Measurements from ENCODE around the gene CELF2. TPM values are rescaled to one million over a fixed set of nuclear protein-coding genes. Genes with fewer than 3 reads are reported as not detected.

Gene CELF2
- total RNA-seq, 1 experiment from 2014 or later = 28.7 TPM

DNA sequence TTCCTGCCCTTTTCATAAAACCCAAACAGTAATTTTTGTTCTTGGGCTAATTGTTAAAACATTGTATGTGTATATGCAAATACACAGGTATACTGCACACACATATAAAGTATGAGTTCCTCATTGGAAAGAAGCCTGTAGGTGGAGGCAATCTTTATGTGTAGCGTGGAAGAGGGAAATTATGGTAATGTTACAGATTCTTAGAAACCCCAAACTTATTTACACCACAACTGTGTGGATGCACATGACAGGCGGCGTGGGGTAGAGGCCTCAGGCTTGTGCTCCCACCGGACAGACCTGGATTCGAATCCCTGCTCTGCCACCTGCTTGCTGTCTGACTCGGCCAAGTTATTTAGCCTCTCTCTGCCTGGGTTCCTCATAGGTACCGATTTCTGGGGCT is 223.0 kb downstream of the CELF2 start:
- Histone ChIP-seq H3K27ac (ENCODE audit: insufficient read length, low read depth, low read length) (no peak overlapping the region), H2BK20ac (ENCODE audit: low read depth, low read length, poor library complexity, severe bottlenecking) (no peak overlapping the region), H3K56ac (ENCODE audit: insufficient read length, low read depth, low read length) (no peak overlapping the region), H2AFZ (ENCODE audit: low read length) (no peak overlapping the region), H2BK5ac (ENCODE audit: insufficient read length, low read length) (no peak overlapping the region), H3K4me1 (ENCODE audit: insufficient read depth, low read length) (no peaks in the 10 kb centered on the region), H2BK15ac (ENCODE audit: low read depth, low read length) (no peak overlapping the region), H3K14ac (ENCODE audit: insufficient read depth, low read length) (no peak overlapping the region), H3K27me3 (ENCODE audit: insufficient read depth, low read length) (no peaks in the 10 kb centered on the region), H3K79me1 (ENCODE audit: insufficient read depth, low read depth, low read length, poor library complexity, severe bottlenecking) (no peaks in the 10 kb centered on the region), H3K23ac (ENCODE audit: insufficient read length, low read depth, low read length) (no peak overlapping the region), H3K9ac (ENCODE audit: extremely low read depth, insufficient read length, low read length) (no peak overlapping the region), H2BK120ac (ENCODE audit: low read depth, low read length, poor library complexity, severe bottlenecking) (no peak overlapping the region), H3K4me2 (ENCODE audit: insufficient read depth, insufficient read length, low read length) (no peak overlapping the region), H3K9me3 (ENCODE audit: control insufficient read depth, low read depth, low read length) (no peaks in the 10 kb centered on the region), H3K23me2 (ENCODE audit: insufficient read length, low read depth, low read length, poor library complexity, severe bottlenecking) (peaks cover 4% of the 10 kb centered on the region), H3K79me2 (ENCODE audit: insufficient read depth, low read length) (no peaks in the 10 kb centered on the region), H3K18ac (ENCODE audit: insufficient read length, low read depth, low read length) (no peak overlapping the region), H4K91ac (ENCODE audit: insufficient read length, low read depth, low read length) (no peak overlapping the region), H4K8ac (replicated peaks; ENCODE audit: insufficient read length, low read depth, low read length) (no peak overlapping the region), H3K4ac (ENCODE audit: low read depth, low read length) (no peak overlapping the region), H4K20me1 (ENCODE audit: control insufficient read depth, insufficient read depth, insufficient read length) (no peaks in the 10 kb centered on the region), H2BK12ac (ENCODE audit: insufficient read length, low read depth, low read length) (no peak overlapping the region), H3T11ph (ENCODE audit: low read length) (no peak overlapping the region), H2AK5ac (ENCODE audit: insufficient read length, low read length) (no peak overlapping the region), H4K5ac (ENCODE audit: insufficient read length, low read depth, low read length) (no peak overlapping the region)
- TF ChIP-seq, protein P1, sequence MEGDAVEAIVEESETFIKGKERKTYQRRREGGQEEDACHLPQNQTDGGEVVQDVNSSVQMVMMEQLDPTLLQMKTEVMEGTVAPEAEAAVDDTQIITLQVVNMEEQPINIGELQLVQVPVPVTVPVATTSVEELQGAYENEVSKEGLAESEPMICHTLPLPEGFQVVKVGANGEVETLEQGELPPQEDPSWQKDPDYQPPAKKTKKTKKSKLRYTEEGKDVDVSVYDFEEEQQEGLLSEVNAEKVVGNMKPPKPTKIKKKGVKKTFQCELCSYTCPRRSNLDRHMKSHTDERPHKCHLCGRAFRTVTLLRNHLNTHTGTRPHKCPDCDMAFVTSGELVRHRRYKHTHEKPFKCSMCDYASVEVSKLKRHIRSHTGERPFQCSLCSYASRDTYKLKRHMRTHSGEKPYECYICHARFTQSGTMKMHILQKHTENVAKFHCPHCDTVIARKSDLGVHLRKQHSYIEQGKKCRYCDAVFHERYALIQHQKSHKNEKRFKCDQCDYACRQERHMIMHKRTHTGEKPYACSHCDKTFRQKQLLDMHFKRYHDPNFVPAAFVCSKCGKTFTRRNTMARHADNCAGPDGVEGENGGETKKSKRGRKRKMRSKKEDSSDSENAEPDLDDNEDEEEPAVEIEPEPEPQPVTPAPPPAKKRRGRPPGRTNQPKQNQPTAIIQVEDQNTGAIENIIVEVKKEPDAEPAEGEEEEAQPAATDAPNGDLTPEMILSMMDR (conservative IDR thresholded peaks at IDR 0.05) = no peak
- WGBS (ENCODE audit: extremely low coverage, insufficient read length, low lambda C conversion rate) = no CpG with 5 or more reads among the region's 7 CpGs
- H3K4me3 Mint-ChIP-seq = no peak overlapping the region
- H3K9me3 Mint-ChIP-seq = no peaks in the 10 kb centered on the region
- H3K27ac Mint-ChIP-seq = no peak overlapping the region
- H3K27me3 Mint-ChIP-seq (ENCODE audit: low read depth) = no peaks in the 10 kb centered on the region
- H3K4me1 Mint-ChIP-seq = peaks cover 6 to 9% of the 10 kb centered on the region in 2 experiments
- DNase-seq = no peak
- H3K36me3 Mint-ChIP-seq (ENCODE audit: insufficient read depth in 1 of 3, low read depth in 3 of 3) = no peaks in the 10 kb centered on the region
